Embryonic facial prominence (tissue), 1 donor: ENCODE measurements around the gene S100A12.
"Not testable (repeated sequence)": the region's sequence is repeated elsewhere in the genome, so short reads cannot be mapped to it uniquely, and the experiment has no call there.

Source experiments
- DNase-seq: peaks from one replicate; pipeline ENCODE4 v3.0.0-alpha.2; 2016; ENCODE audit errors: extremely low spot score

The S100A12 gene

GRCh38 chr1:153353226-153353947, 22.0 kb downstream of the S100A12 start:
- DNase-seq, result no peak

DNA sequence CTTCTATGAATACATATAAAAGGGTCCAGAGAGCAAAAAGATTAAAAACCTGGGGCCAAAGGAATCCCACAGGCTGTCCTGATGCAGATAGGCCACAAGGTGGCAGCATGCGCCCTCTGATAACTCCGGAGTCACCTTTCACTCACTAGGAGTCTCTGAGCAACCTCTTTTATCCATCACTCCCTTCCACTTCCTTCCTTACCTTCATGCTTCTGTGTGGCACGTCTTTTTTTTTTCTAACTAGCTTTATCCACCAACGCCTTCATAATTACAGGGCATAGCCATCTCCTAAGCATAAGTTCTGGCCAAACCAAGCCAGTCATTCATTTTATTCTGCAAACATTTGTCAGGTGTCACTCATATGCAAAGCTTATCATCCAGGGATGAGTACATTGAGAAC, 22.9 kb downstream of the S100A12 start:
- DNase-seq, result peak; percentile 50

DNA sequence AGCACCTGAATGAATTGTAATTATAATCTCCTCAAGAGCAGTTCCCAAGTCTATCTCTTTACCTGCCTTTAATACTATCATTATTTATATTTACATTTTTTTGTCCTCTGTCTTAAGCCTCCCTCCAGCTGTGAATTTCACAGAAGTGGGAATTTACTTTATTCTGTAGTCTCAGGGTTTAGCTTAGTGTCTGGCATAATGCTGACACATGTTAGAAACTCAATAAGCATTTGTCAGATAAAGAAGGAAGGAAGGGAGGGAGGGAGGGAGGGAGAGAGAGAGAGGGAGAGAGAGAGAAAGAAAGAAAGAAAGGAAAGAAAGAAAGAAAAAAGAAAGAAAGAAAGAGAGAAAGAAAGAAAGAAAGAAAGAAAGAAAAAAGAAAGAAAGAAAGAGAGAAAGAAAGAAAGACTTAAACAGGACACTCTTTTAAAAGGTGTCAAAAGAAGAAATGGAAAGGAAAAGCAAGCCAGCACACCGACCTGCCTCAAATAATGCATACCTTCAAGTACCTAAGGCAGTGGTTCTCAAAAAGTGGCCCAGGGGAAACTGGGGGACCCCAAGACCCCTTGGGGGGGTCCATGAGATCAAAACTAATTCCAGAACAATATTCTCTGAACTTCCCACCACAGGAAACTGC, 25.0 kb downstream of the S100A12 start:
- DNase-seq, result no peak

DNA sequence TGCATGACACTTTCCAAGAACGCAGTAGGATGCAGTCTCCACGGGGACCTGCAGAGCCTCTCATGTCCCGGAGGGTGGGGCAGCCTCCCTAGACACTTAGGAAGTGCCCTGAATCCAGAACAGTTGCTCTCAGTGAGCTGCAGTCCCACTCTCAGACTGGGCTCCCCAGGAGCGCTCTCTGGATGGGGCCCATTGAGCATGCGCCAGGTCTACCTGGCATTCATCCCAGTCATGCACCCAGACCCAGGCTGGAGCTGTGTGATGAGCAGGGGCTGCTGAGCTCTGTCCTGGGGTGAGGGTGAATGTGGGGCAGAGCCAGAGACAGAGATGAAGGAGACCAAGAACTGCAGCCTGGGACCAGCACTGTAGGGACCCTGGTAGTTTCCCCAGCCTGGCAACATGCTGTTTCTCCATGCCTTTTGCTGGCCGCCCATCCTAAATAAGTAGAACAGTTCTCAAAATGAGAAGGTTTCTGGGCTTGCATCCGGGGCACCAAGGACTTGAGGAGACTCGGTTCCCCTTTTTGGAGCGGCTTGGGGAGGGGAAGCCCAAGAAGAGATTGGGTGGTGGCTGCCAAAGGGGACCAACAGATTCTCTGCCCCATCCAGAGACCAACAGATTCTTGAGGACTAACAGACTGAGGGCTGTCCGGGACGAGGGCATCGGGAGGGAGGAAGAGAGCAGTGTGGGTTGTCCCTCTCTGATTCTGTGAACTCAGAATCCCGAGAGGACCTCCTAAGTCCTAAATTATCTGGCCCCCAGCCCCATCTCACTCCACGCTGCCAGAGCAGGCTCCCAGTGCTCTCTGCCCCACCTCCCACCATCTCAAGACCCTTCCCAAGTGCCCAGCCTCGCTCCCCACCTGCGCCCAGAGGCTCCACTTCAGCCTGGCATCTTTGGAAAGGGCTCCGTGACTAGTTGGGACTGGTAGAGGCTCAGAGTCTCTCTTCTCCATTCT, 25.8 kb downstream of the S100A12 start:
- no peak for DNase-seq

GRCh38 chr1:153348511-153349362, 26.7 kb downstream of the S100A12 start, which contains the start of gene PGLYRP4:
TSS of gene PGLYRP4 (minus strand) at chr1:153348841. CDS start at chr1:153347932, 909 bp downstream.
- DNase-seq, result no peak

DNA sequence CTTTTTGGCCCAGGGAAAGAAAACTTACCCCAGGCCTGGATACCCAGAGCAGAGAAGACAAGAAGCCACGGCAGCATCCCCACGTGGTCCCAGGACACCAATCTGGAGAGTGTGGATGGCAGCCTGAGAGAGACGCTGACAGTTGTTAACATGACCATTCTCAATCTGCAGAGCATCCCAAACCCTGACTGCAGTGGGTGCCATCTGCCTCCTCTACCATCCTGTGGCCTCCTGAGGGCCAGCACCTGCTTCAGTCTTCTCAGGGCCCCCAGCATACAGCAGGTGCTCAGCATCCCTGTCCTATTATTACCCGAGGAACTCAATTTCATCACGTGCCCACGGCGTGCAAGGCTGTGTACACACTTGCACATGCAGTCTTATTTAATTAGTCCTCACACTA, 27.6 kb downstream of the S100A12 start:
- DNase-seq, result no peak

DNA sequence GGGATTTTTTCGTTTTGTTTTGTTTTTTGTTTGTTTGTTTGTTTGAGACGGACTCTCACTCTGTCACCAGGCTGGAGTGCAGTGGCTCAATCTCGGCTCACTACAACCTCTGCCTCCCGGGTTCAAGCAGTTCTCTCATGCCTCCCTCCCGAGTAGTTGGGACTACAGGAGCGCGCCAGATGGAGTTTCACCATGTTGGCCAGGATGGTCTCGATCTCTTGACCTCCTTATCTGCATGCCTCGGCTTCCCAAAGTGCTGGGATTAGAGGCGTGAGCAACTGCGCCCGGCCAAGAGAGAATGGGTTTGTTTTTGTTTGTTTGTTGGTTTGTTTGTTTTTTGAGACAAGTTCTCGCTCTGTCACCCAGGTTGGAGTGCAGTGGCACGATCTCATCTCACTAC, 28.4 kb downstream of the S100A12 start:
- not testable (repeated sequence) for DNase-seq

- DNase-seq, result no peak
These were observed 29.2 kb downstream of the S100A12 start for GRCh38 chr1:153346077-153346723.

DNA sequence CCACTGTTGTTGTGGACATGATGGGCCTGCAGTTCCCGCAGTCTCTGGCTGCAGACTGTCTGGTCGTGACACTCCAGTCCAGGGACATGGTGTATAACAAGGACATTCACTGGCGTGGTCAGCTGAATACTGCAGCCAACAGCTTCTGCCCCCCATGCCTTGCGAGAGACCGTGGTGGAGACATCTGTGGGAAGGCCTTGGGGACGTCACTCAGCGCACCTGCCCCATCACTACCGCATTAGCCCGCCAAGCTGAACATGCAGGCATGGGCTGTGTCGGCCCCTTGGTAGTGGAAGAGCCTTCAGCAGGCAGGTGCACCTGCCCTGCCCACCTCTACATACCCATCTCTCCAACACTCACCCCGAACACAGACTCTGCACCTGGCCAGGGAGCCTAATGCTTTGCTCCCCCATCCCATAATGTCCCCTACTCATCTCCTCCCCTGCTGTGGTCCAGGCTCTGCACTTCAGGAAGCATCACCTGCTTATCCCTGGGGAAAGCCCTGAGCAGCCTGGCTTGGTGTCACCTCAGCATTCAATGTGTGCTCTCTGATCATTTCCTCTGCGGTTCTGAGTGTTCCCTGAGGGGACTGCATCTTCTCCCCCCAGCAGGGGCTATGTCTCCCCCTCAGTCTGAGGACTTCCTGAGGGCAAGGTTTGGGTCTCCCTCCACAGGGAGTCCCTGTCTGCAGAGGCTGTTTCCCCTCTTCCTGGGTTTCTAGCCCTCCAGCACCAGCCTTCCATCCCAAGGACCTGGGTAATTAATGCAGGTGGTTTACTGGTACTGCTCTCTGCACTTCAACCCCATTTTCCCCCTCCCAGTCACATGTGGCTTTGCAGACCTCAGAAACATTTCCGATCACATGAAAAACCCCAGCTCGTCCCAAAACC, 30.0 kb downstream of the S100A12 start:
- no peak for DNase-seq

- no peak for DNase-seq
These were observed 30.7 kb downstream of the S100A12 start for GRCh38 chr1:153344718-153345025.

- DNase-seq, result no peak
These were observed 31.4 kb downstream of the S100A12 start for GRCh38 chr1:153343811-153344717.

DNA sequence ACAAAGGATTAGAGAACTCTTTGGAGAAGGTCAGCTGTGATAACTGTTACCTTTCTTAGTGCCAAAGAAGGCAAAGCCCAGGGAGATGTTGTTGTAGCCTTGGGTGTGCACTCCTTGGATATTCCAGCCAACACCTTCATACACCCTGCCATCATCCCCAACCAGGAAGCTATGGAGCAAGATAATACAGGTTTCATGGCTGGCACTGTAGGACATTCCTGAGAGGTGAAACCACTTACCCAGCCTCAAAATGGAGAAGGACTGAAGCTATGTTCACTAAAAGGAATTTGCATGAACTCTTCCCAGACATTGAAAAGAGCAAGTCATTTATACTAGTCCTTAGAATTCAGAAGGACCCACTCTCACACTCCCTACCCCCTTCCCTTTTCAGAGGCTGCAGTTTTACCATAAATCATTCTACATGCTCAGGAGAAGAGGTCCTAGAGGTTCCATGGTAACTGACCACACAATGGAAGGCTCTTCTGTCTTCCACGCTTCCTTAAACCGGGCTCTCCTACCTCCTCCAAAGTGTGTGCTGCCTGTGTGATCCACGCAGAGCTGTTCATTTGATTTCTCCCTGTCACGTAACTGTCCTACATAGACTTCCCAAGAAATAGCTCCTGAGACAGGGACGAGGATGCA, 32.3 kb downstream of the S100A12 start:
- no peak for DNase-seq

DNA sequence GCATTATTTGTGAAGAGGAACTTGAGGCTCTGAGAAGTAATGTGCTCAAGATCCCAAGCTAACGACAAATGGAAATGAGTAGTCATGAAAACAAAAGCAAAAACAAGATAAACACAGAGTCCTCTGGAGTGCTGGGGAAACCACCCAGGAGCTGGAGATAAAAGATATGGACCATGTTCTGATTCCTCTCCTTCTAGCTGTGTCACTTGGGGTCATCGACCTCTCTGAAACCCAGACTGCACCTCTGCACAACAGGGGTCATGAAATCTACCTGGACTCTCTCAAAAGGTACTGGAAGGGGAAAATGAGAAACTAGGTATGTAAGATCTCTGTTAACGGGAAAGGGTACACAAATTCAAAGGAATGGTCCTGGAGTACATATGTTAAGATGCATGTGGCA, 33.2 kb downstream of the S100A12 start:
- DNase-seq, result no peak

DNA sequence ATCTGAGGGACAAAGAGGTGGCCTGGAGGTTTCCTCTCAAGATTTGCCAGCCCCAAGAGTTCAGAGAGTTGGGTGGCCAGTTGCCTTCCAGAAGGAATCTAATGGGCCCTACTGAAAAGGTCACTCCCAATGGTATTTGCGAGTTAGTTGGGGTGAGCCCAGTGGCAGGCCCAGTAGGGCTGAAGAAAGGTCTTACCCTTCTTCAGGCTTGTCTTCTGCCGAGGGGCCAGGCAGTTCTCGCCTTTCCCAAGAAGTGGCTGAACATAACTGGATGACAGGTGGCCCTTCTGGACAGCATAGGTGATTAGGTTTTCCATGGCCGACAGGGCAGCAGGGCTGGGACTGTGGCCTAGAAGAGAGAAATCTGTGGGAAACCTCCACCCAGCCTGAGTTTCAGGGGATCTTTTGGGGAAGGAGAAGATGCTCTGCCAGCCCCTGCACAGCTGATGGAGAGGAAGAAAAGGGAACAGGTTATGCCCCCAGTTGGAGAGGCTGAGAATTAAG, 33.9 kb downstream of the S100A12 start:
- DNase-seq, result no peak

DNA sequence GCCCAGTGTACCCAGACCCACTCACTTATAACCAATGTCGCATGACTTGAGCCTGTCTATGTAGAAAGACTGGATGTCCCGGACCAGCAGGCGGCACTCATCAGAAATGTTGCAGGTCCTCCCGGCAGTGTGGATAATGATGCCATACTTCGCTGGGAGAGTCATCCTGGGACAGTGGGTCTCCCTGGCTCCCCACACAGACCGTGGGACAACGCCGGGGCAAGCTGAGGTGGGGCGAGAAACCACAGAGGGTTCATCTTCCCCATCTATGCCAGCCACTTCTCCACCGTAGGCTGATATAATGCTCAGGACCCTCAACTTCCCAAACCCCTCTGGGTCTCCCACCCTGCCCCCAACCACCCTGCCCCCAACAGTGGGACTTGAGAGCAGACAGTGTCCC, 35.1 kb downstream of the S100A12 start:
- no peak for DNase-seq

DNA sequence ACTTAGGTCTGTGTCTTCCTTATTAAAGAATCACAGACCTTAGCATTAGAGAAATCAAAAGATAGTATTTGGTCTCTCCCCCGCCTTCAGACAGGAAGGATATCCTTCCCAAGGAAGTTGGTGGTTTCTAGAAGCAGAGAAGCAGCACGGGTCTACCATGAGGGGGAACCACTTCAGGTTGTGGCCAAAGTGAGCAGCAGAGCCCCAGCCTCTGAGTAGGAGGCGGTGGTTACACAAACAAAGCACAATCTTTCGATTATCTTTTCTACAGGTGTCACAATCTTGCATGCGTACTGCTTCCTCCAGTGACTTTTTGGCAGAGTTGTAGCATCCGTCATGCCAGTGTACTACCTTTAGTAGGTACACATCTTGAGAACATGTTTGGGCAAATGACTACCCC, 35.6 kb downstream of the S100A12 start:
- no peak for DNase-seq

GRCh38 chr1:153337980-153338853, 37.2 kb downstream of the S100A12 start:
- DNase-seq, result no peak
